K562 (cell line): Measurements from ENCODE around the gene EGFL6. TPM values are rescaled to one million over a fixed set of nuclear protein-coding genes. Genes with fewer than 3 reads are reported as not detected.
A peak's percentile ranks its signal among the peaks of the same experiment; 100 is the strongest.

Source experiments
- ARID3A ChIP-seq: IDR thresholded peaks from 2 replicates; pipeline ENCODE4 v1.6.1; 2012; ENCODE audit warnings: low read depth, low read length, improper control_type of control experiment, borderline replicate concordance
- BCLAF1 ChIP-seq, 2 experiments: fragments of 450-650 bp in 1 of 2; IDR thresholded peaks; 2 replicates each; pipeline ENCODE4 v1.6.1; 2011 to 2017; ENCODE audit warnings: low read depth in 2 of 2, antibody characterized with exemption in 1 of 2, borderline replicate concordance in 1 of 2, low read length in 1 of 2, mild to moderate bottlenecking in 1 of 2, mixed read lengths in 1 of 2; ENCODE audit not compliant: control insufficient read depth in 1 of 2
- BRCA1 ChIP-seq, 2 experiments: fragments of 450-650 bp in 1 of 2; sonication (generic) in 1 of 2; formaldehyde crosslinking in 1 of 2; IDR thresholded peaks; 2 replicates each; pipeline versions ENCODE4 v1.5.0 to v1.6.1; 2017 to 2020; ENCODE audit warnings: mild to moderate bottlenecking in 1 of 2, missing genetic modification reagents in 1 of 2
- BRF1 ChIP-seq: IDR thresholded peaks from 3 replicates; pipeline ENCODE4 v1.6.1; 2011; ENCODE audit warnings: borderline replicate concordance, mild to moderate bottlenecking; ENCODE audit not compliant: insufficient read length; ENCODE audit errors: extremely low read depth
- CCNT2 ChIP-seq: IDR thresholded peaks from 2 replicates; pipeline ENCODE4 v1.6.1; 2011; ENCODE audit warnings: borderline replicate concordance, low read depth, mild to moderate bottlenecking, moderate library complexity, mixed read lengths, low read length; ENCODE audit not compliant: insufficient read length; ENCODE audit errors: extremely low read depth
- DNMT1 ChIP-seq: fragments of 450-650 bp; IDR thresholded peaks from 2 replicates; pipeline ENCODE4 v1.6.1; 2016; ENCODE audit warnings: antibody characterized with exemption, mild to moderate bottlenecking
- EP400 ChIP-seq: fragments of 450-650 bp; IDR thresholded peaks from 2 replicates; pipeline ENCODE4 v1.6.1; 2017; ENCODE audit warnings: antibody characterized with exemption, mild to moderate bottlenecking, moderate library complexity
- EZH2 ChIP-seq: IDR thresholded peaks from 2 replicates; pipeline ENCODE4 v1.6.1; 2012; ENCODE audit warnings: low read depth, mild to moderate bottlenecking, inconsistent platforms, low read length, borderline replicate concordance
- MLX ChIP-seq, 2 experiments: fragments of 450-650 bp in 1 of 2; sonication (generic) in 1 of 2; formaldehyde crosslinking; conservative IDR thresholded peaks; 2 replicates each; pipeline versions ENCODE4 v1.4.0 to v1.8.1; 2020 to 2022; ENCODE audit warnings: mild to moderate bottlenecking in 1 of 2, missing genetic modification reagents in 1 of 2
- NUFIP1 ChIP-seq: fragments of 450-650 bp; IDR thresholded peaks from 2 replicates; pipeline ENCODE4 v1.6.1; 2018; ENCODE audit not compliant: partially characterized antibody
- TFAP4 ChIP-seq: sonication (generic); formaldehyde crosslinking; IDR thresholded peaks from 2 replicates; pipeline ENCODE4 v1.8.0; 2022; ENCODE audit warnings: missing genetic modification reagents, mild to moderate bottlenecking, moderate library complexity, borderline replicate concordance
- THAP7 ChIP-seq: fragments of 250-450 bp; sonication (Bioruptor Pico); IDR thresholded peaks from 2 replicates; pipeline ENCODE4 v1.5.0; 2021
- THRAP3 ChIP-seq: fragments of 450-650 bp; IDR thresholded peaks from 2 replicates; pipeline ENCODE4 v1.6.1; 2016; ENCODE audit warnings: mild to moderate bottlenecking, inconsistent platforms, borderline replicate concordance
- ZFP1 ChIP-seq: fragments of 450-650 bp; formaldehyde crosslinking; IDR thresholded peaks from 2 replicates; pipeline ENCODE4 v1.4.0; 2020; ENCODE audit warnings: mild to moderate bottlenecking, mixed read lengths
- ZHX1 ChIP-seq: fragments of 150-350 bp; conservative IDR thresholded peaks from 2 replicates; pipeline ENCODE4 v1.6.1; 2014; ENCODE audit warnings: low read length
- ZNF212 ChIP-seq: fragments of 450-650 bp; formaldehyde crosslinking; IDR thresholded peaks from 2 replicates; pipeline ENCODE4 v1.4.0; 2020; ENCODE audit warnings: mild to moderate bottlenecking
- polyA plus RNA-seq, 8 experiments: library from polyadenylated mRNA; depleted of rRNA in 4 of 8; stranded (reverse) in 5 of 8; unstranded in 3 of 8; fragments of >200 nt; fragmentation: Nextera tagmentation in 2 of 8; fragmentation: Illumina TruSeq in 1 of 8; extraction: Ambion mirVana in 2 of 8; extraction: Trizol in 1 of 8; gene quantifications; 2 replicates each; pipeline versions ENCODE4 v1.2.1 to v1.2.3, GENCODE V29; 2011 to 2014; ENCODE audit warnings: inconsistent platforms in 1 of 8, missing spikeins in 1 of 8
- total RNA-seq, 7 experiments: library from RNA; depleted of rRNA in 6 of 7; stranded (reverse); fragments of >200 nt in 6 of 7; fragmentation: Illumina TruSeq in 2 of 7; extraction: Trizol in 2 of 7; gene quantifications; 2 replicates each; pipeline versions ENCODE4 v1.2.1 to v1.2.3, GENCODE V29; 2011 to 2021; ENCODE audit warnings: low replicate concordance in 1 of 7

EGFL6 gene
- total and polyA plus RNA-seq, 9 of the 15 experiments (the other 6 are each of a cell fraction or from before 2014, with no cell fraction given), result 0.01 TPM; not detected in 8

- TF ChIP-seq EZH2, result no peak
- TF ChIP-seq EP400, result peak; percentile 88
- no peak for TF ChIP-seq THRAP3
- no peak for TF ChIP-seq ZHX1
- no peak for TF ChIP-seq BRF1
- peak; percentile 94 for TF ChIP-seq CCNT2
- TF ChIP-seq MLX (CRISPR knock-in tag; conservative IDR thresholded peaks at IDR 0.05), result no peak
- TF ChIP-seq ARID3A, result peak; percentile 71
- no peak for TF ChIP-seq THAP7 (CRISPR knock-in tag)
- TF ChIP-seq DNMT1, result no peak
- no peak for TF ChIP-seq BRCA1 (IDR thresholded peaks at IDR 0.05)
- TF ChIP-seq BRCA1 (CRISPR knock-in tag; IDR thresholded peaks at IDR 0.05), result no peak
- TF ChIP-seq ZFP1 (CRISPR knock-in tag), result no peak
- no peak for TF ChIP-seq ZNF212 (CRISPR knock-in tag)
- TF ChIP-seq TFAP4 (CRISPR knock-in tag), result peak; percentile 94
- no peak for TF ChIP-seq NUFIP1
- TF ChIP-seq BCLAF1 (IDR thresholded peaks at IDR 0.05; ENCODE audit: borderline replicate concordance in 1 of 2, control insufficient read depth in 1 of 2, low read depth in 2 of 2, low read length in 1 of 2), result no peak; a peak in 1 of 4 replicates
Observed at GRCh38 chrX:13647709-13648212, 78.4 kb downstream of the EGFL6 start (continued).
